HG03175 (cell line): ENCODE results near the gene TLR1.

Source experiments
- ATAC-seq: cut with Tn5 transposase; IDR thresholded peaks from one replicate; pipeline ENCODE4 v1.9.1; 2021; ENCODE audit warnings: mild to moderate bottlenecking, moderate library complexity; ENCODE audit not compliant: unreplicated experiment

Gene TLR1, protein sequence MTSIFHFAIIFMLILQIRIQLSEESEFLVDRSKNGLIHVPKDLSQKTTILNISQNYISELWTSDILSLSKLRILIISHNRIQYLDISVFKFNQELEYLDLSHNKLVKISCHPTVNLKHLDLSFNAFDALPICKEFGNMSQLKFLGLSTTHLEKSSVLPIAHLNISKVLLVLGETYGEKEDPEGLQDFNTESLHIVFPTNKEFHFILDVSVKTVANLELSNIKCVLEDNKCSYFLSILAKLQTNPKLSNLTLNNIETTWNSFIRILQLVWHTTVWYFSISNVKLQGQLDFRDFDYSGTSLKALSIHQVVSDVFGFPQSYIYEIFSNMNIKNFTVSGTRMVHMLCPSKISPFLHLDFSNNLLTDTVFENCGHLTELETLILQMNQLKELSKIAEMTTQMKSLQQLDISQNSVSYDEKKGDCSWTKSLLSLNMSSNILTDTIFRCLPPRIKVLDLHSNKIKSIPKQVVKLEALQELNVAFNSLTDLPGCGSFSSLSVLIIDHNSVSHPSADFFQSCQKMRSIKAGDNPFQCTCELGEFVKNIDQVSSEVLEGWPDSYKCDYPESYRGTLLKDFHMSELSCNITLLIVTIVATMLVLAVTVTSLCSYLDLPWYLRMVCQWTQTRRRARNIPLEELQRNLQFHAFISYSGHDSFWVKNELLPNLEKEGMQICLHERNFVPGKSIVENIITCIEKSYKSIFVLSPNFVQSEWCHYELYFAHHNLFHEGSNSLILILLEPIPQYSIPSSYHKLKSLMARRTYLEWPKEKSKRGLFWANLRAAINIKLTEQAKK

DNA sequence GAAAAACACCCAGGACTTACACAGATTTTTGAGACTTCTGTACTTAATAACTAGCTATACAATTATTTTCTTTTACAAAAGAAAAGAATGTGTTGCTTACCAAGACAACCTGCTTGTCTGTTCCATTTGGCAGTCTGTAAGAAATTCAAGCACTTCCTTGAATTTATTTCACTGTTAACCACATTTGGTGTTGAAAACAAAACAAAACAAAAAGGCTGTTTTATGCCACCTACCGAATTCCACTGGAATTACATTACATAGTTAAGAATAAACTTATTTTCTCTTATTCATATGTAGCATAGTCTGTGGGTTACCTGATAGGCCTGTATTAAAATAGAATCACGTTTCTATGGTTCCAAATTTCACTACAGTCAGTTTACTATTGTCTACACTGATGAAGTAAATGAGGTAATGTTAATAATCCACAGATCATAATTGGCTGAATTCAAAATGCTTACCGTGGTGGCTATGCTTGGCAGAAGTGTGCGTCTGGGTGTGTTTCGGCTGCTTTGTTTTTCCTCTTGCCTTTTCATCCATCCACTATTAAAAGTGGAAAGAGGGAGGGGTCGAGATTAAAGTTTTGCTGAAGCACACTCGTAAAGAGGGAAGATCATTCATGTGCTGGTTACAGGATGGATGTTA lies at the start of gene TLR1:
TSS of gene TLR1 (minus strand) at position 138 of the 642 bp plus-strand sequence. CDS start 5,960 bp downstream, outside the sequence.
- ATAC-seq: peak; percentile 47

DNA sequence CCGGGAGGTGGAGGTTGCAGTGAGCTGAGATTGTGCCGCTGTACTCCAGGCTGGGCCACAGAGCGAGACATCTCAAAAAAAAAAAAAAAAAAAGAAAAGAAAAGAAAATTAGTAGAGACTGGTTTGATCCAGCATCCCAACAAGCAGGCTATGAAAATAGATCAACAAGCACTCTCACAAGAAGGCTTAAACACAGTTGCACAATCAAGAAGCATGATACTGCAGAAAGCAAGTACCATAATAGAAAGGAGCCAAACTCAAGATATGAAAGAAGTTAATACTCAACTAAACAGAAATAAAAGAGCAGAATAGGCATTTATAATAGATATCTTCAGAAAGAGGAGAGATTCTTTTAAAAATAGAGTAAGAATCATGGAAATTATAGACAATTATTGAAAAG lies 41.4 kb upstream of the TLR1 start:
- ATAC-seq: no peak

DNA sequence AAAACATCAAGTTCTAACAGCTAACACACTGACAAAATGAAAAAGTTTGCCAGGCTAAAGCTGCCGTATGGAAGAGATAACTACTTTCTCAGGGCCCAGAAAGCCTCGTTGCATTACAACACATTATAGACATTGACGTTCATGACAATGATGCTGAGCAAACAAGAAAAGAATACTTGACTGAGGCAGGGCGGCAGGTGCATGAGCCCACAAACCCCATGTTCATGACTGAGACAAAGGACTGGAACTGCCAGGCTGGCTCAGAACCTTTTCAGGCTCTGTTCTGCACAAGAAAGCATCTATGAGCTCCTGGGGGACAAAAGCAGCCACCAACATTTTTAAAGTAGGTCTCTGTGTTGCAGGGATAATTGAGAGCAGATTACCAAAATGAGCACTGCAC lies 38.4 kb upstream of the TLR1 start:
- no peak for ATAC-seq

DNA sequence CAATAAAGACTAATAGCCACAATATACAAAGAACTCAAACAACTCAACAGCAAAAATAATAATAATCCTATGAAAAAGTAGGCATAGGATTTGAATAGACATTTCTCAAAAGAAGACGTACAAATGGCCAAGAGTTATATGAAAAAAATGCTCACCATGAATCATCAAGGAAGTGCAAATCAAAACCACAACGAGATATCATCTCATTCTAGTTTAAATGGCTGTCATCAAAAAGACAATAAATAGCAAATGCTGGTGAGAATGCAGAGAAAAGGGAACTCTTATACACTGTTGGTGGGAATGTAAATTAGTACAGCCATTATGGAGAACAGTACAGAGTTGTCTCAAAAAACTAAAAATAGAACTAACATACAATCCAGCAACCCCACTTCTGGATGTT lies 33.3 kb upstream of the TLR1 start:
- ATAC-seq: no peak

DNA sequence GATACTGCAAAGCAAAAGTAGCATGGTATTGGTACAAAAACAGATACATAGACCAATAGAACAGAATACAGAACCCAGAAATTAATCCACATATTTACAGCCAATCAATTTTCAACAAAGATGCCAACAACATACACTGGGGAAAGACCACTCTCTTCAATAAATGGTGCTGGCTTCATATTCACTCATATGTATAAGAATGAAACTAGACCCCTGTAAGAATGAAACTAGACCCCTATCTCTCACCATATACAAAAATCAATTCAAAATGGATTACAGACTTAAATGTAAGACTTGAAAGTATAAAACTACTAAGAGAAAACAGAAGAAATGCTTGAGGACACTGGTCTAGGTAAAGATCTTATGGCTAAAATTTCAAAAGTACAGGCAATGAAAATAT lies 32.7 kb upstream of the TLR1 start:
- no peak for ATAC-seq

DNA sequence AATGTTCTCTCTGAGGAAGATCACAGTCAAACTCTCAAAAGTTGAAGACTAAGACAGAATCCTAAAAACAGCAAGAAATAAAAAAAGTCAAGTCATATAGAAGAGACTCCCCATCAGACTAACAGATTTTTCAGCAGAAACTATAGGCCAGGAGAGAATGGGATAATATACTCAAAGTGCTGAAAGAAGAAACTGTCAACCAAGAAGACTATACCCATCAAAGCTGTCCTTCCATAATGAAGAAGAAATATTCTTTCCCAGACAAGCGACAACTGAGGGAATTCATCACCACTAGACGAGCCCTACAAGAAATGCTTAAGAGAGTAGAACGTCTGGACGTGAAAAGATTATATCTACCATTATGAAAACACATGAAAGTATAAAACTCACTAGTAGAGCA lies 30.0 kb upstream of the TLR1 start:
- no peak for ATAC-seq

DNA sequence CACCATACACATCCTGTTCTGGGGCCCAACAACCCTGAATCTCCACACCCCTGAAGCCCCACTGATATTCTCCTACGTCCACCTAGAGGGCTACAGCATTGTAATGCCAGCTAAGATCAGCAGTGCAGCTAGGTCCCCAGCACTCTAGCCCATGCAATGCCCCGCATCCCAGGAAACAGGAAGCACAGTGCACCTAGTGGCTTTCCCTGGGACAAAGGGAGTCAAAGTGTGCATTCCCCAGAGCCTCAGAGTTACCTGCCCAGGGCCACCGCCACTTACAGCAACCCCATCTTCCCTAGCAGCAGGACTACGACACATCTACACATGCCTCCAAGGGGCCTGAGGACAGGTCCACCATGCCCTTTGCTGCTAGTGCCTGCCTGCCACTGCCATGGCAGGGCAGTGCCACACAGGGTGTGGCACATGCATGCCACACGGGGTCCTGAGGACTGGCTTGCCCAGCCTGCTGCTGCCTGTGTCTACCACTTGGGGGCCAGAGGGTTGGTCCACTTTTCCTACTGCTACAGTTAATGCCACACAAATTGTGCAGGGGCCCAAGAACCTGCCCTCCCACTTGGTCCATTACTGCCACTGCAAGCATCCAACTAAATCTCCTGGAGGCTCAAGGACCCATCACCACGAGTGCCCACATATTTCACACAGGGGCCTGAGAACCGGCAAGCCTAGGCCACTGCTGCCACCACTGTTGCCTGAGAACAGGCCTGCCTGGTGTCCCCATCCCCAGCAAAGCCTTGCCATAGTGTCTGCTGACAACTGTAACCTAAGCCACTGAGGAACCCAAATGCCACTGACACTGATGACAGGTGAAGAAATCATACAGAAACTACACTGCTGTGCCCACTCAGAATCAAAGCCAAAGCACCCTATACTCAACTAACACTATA lies 28.3 kb upstream of the TLR1 start:
- ATAC-seq: no peak

DNA sequence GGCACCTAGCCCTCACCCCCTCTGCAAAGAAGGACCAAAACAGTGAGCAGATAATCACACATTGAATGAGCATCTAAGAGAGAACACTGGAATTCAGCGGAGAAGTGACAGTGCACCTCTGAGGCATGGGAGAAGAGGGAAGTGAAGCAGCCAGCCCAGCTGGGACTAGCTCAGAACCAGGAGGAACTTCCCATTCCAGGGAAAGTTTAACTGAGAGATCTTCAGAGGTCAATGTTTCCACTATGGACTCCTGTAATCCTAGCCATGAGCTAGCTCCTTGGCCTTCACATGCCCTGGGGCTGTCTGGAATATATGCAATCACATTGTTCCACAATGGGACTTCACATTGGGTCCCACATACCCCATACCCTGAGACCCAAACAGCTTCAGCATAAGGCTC lies 27.6 kb upstream of the TLR1 start:
- ATAC-seq: no peak

DNA sequence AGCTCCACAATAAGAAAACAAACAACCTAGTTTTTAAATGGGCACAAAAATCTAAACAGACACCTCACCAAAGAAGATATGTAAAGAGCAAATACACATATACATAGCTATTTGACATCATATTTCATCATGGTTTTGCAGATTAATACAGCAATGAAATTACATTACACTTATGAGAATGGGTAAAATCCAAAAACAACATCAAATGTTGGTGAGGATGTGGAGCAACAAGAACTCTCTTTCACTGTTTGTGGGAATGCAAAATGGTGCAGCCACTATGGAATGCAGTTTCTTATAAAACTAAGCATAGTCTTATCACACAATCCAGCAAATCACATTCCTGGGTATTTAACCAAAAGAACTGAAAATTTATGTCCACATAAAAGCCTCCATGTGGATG lies 27.1 kb upstream of the TLR1 start:
- no peak for ATAC-seq

DNA sequence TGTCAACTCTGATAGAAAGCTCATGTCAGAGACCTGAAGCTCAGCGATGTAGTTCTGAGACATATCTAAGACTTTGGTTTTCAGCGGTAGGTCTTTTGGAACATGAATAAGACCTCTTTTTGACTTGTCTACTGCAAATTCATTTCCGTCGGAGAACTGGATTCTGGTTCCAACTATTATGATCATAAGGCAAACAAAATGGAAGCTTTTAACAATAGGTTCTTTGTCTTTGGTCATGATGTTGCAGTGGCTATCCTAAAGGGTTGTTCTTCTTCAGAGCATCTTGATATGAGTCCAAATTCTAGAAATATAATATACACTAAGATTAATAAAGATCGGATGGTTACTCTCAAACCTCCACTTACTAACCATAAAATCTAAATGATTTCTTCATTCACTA lies 24.6 kb upstream of the TLR1 start:
- ATAC-seq: no peak

DNA sequence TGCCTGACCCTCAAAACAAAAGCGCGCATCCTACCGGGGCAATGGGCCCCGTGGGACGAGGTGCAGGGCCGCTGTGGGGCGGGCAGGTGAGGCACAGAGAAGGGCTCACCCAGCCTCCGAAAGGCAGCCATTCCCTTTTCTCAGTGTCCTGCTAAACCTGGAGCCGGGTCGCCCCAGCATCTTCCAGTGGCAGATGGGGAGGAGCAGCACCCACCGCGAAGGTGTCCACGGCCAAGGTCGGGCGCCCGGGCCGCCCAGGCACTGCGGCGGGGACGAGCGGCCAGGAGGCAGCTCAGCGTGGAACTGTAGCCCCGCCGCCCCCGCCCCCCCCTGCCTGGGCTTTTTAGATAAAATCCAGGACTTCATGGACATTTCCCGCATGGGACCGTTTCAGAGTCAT lies 19.2 kb upstream of the TLR1 start:
- no peak for ATAC-seq

DNA sequence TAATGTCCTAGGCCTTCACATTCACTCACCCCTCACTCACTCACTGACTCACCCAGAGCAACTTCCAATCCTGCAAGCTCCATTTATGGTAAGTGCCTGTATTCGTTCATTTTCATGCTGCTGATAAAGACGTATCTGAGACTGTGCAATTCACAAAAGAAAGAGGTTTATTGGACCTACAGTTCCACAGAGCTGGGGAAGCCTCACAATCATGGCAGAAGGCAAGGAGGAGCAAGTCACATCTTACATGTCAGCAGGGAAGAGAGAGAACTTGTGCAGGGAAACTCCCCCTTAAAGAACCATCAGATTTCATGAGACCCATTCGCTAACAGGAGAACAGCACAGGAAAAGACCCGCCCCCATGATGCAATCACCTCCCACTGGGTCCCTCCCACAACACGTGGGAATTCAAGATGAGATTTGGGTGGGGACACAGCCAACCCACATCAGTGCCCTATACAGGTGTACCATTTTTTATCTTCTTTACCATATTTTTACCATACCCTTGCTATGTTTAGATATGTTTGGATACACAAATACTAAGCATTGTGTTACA lies 18.2 kb upstream of the TLR1 start:
- no peak for ATAC-seq

DNA sequence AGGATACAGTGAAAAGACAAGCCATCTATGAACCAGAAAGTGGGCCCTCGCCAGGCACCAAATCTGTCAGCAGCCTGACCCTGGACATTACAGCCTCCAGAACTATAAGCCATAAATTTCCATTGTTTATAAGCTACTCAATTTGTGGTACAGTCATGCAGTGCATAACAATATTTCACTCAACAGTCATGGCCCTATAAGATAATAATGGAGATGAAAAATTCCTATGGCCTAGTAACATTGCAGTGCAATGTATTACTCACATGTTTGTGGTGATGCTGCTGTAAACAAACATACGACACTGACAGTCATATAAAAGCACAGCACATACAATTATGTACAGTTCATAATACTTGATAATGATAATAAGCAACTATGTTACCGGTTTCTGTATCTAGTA lies 17.1 kb upstream of the TLR1 start:
- no peak for ATAC-seq

DNA sequence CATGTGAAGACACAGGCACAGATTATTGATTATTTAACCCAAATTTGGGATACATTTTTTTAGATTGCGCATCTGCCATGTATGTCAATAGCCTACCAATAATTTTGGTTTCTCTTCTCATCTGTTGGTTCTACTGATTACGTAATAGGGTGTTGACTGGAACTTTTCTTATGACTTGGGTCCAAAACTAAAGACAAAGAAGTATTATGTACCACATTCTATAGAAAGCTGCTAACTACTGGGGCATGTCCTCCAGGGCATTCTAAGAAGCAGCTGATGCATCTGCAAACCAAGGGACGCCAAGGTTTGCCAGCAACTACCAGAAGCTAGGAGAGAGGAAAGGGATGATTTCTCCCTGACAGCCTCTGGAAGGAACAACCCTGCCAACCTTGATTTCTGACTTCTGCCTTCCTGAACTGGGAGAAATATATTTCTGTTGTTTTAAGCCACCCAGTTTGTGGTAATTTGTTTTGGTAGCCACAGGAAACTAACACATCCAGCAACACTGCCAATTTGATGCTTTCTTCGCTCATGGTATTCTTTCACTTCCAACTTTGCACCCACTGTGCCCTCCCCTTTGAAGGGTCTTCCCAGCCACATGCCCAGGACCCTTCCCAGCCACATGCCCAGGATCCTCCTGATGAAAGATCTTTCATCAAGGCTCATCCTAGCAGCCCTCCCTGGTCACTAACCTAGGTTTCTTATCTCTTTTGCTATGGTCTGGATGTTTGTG lies 15.9 kb upstream of the TLR1 start:
- peak; percentile 57 for ATAC-seq

DNA sequence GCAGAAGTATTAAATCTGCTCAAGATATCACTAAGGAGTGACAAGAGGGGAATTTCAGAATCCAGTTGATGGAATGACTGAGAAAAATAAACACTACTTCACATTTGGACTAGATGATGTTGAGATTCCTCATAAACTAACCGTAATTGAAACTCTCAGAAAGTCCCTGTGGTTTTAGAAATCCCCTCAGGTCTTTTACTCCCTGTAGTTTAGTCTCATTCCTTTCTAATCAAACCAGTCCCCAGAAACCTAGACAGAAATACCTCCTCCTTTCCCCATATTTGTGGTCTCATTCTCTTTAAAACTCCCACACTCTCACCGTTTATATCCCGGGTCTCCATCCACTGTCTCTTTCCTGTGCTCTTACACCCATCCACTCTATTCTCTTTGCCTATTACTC lies 15.0 kb upstream of the TLR1 start:
- ATAC-seq: no peak

DNA sequence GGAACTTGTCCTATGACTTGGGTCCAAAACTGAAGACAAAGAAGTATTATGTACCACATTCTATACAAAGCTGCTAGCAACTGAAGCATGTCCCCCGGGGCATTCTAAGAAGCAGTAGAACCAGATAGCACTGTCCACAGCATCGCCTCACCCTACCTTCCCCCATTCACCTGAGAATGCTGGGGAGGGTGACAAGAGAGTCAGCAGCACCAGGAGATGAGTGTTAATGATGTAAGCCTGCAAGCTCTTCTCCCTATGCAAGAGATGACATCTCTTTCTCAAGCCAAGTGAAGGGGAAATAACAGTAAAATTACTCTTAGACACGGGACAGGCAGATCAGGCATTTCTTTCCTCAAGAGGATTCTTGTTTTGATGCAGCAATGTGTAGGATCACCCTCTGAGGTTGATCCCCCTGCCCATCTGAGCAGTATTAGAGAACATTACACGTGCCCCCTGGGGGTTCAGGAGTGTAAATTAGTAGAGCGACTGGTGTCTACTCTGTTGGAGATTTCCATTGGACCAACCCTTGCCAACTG lies 13.9 kb upstream of the TLR1 start:
- ATAC-seq: peak; percentile 40

DNA sequence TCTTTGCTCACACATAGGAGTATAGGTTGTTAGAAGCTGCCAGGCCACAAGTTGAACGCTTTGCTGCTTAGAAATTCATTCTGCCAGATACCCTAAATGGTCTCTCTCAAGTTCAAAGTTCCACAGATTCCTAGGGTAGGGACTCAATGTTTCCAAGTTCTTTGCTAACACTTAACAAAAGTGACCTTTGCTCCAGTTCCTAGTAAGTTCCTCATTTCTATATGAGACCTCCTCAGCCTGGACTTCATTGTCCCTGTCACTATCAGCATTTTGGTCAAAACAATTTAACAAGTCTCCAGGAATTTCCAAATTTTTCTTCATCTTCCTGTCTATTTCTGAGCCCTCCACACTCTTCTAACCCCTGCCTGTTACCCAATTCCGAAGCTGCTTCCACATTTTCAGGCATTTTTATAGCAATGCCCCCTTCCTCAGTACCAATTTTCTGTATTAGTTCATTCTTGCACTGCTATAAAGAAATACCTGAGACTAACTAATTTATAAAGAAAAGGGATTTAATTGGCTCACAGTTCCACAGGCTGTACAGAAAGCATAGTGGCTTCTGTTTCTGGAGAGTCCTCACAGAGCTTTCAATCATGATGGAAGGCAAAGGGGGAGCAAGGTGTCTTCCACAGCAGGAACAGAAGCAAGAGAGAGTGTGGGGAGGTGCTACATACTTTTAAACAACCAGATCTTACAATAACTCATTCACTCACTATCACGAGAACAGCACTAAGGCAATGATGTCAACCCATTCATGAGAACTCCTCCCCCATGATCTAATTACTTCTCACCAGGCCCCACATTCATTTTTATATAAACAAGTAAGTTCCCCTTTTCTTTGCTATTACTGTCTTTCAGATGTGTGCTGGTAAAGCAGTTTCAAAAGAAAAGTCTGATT lies 11.5 kb upstream of the TLR1 start:
- ATAC-seq: no peak

DNA sequence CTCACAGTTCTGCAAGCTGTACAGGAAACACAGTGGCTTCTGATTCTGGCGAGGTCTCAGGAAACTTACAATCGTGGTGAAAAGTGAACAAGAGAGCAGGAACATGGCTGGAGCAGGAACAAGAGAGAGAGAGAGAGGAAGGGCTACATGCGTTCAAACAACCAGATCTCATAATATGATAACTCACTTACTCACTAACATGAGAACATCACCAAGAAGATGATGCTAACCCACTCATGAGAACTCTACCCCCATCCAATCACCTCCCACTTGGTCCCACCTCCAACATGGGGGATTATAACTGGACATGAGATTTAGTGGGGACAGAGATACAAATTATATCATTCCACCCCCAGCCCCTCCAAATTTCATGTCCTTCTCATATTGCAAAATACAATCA lies 9.8 kb upstream of the TLR1 start:
- ATAC-seq: no peak

DNA sequence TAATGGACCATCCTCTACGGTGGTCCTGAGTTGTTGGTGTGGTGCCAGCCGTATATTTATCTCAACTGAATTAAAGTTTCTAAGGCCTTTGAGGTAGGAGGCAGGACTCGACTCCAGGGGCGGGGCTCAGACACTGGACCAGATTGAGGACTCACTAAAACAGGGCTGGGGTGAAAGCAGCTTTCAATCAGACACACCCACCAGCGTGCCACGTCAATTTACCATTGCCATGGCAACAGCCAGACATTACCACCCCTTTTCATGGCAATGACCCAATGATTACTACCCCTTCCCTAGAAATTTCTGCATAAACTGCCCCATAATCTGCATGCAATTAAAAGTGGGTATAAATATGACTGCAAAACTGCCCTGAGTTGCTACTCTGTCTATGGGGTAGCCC lies 6.7 kb upstream of the TLR1 start:
- ATAC-seq: no peak
